Daoy (cell line): ENCODE results near the gene TM4SF4. TPM values are rescaled to one million over a fixed set of nuclear protein-coding genes. Genes with fewer than 3 reads are reported as not detected.

Experiments used
- DNase-seq: peaks from one replicate; pipeline ENCODE4 v3.0.0-alpha.2; 2015; ENCODE audit warnings: low read depth
- total RNA-seq: library from RNA; depleted of rRNA; stranded (reverse); fragments of >200 nt; shearing (Covaris generic); gene quantifications from 2 replicates; pipeline ENCODE4 v1.2.3, GENCODE V29; 2014; rRNA removed

The TM4SF4 gene
- total RNA-seq, 1 experiment from 2014 or later = not detected

DNA sequence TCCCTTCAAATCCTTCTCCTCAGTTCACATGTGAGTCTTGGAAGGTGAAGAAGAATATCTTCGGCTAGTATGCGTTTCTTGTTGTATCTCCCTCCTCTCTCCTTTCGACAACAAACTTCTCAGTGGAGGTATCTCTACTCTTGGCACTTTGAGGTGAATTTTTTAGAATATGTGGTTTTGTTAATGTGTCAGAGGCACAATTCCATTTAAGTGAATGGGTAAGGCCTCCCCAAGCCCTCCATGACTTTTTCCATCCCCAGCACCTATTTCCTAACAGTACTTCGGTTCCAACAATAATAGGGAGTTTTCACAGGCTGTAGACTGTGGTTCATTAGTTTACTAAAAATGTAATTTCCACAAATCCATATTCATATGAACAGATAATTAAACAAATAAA is 74.2 kb downstream of the TM4SF4 start:
- no peak for DNase-seq

DNA sequence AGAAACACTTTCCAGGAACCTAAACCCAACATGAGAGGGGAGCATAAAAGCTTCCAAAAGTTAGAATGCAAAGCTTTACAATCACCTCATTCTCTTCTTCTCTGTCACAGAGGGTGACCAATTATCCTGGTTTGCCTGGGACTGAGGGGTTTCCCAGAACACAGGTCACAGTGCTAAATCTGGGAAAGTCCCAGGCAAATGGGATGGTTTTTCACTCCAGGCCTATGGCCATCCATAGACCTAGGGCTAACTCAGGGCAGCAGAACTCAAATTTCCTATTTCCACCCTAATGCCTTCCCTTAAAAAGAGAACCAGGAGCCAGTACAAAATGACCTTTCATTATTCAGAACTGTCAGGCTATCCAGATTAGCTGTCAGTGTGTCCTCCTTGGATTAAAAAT is 77.0 kb downstream of the TM4SF4 start:
- peak; percentile 31 for DNase-seq

DNA sequence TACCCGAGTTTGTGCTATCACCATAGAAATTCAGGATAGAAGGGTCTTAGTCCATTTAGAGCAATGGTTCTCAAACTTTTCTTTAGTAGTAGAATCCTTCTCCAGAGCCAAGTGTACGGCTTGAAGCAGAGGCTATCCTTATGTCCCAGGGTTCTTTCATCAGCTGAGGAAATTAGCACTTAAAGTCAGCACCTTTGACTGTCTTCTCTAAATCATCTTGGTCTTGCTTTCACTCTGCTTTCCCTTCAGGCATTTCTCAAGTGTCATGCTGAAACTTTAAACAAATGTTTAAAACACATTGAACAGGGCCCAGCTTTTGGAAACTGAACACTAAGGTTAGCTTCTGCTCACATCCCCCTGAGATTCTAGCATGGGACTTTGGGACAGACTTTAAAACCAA is 78.2 kb downstream of the TM4SF4 start:
- no peak for DNase-seq

Other genes with a start within 250 kb of the TM4SF4 start
- gene TM4SF18, start 141.1 kb upstream of the TM4SF4 start, total RNA-seq = 0.23 TPM in 1 of 2 replicates, not detected in the other
- gene TM4SF1, start 97.0 kb upstream of the TM4SF4 start, total RNA-seq = 206 and 209 TPM in 2 replicates
- gene WWTR1, start 183.3 kb downstream of the TM4SF4 start, total RNA-seq = 32.8 and 34.3 TPM in 2 replicates